ENCODE data around the gene LAMB3.

LAMB3 gene

GRCh38 chr1:209595599-209596285, 56.5 kb downstream of the LAMB3 start:
- DNase-seq (ENCODE audit: low spot score): no peak

GRCh38 chr1:209595028-209595427, 57.2 kb downstream of the LAMB3 start:
- DNase-seq (ENCODE audit: low spot score): no peak

- DNase-seq (ENCODE audit: low spot score): no peak
These were observed 57.8 kb downstream of the LAMB3 start for GRCh38 chr1:209594440-209594839.

GRCh38 chr1:209593747-209594146, 58.5 kb downstream of the LAMB3 start:
- DNase-seq (ENCODE audit: low spot score): no peak

GRCh38 chr1:209590405-209590804, 61.8 kb downstream of the LAMB3 start:
- DNase-seq (ENCODE audit: low spot score): no peak

- DNase-seq (ENCODE audit: low spot score): no peak
These were observed 62.4 kb downstream of the LAMB3 start for GRCh38 chr1:209589863-209590262.

GRCh38 chr1:209589440-209589839, 62.8 kb downstream of the LAMB3 start:
- DNase-seq (ENCODE audit: low spot score): no peak

GRCh38 chr1:209587789-209588188, 64.4 kb downstream of the LAMB3 start:
- no peak for DNase-seq (ENCODE audit: low spot score)

- no peak for DNase-seq (ENCODE audit: low spot score)
These were observed 65.9 kb downstream of the LAMB3 start for GRCh38 chr1:209586221-209586740.

- peak; percentile 24 for DNase-seq (ENCODE audit: low spot score)
These were observed 66.6 kb downstream of the LAMB3 start for GRCh38 chr1:209585672-209586071.

- DNase-seq (ENCODE audit: low spot score): no peak
These were observed 67.0 kb downstream of the LAMB3 start for GRCh38 chr1:209585197-209585596.

GRCh38 chr1:209584231-209584672, 68.0 kb downstream of the LAMB3 start:
- DNase-seq (ENCODE audit: low spot score): no peak

GRCh38 chr1:209583408-209583807, 68.8 kb downstream of the LAMB3 start, which contains the start of gene CAMK1G:
Gene CAMK1G (plus strand): TSS chr1:209583714. CDS start chr1:209594984, 11,270 bp downstream.
- peak; percentile 70 for DNase-seq (ENCODE audit: low spot score)

GRCh38 chr1:209580577-209580976, 71.6 kb downstream of the LAMB3 start:
- no peak for DNase-seq (ENCODE audit: low spot score)

- no peak for DNase-seq (ENCODE audit: low spot score)
These were observed 74.9 kb downstream of the LAMB3 start for GRCh38 chr1:209577346-209577745.

GRCh38 chr1:209576392-209577197, 75.6 kb downstream of the LAMB3 start:
- peak; percentile 71 for DNase-seq (ENCODE audit: low spot score)

GRCh38 chr1:209570743-209571142, 81.5 kb downstream of the LAMB3 start:
- DNase-seq (ENCODE audit: low spot score): no peak

GRCh38 chr1:209569455-209570207, 82.6 kb downstream of the LAMB3 start:
- DNase-seq (ENCODE audit: low spot score): peak; percentile 90

GRCh38 chr1:209567698-209568175, 84.5 kb downstream of the LAMB3 start:
- no peak for DNase-seq (ENCODE audit: low spot score)

GRCh38 chr1:209565759-209566678, 86.2 kb downstream of the LAMB3 start:
- DNase-seq (ENCODE audit: low spot score): peak; percentile 90
